ENCODE data around the gene TFEB. TPM values are rescaled to one million over a fixed set of nuclear protein-coding genes. Genes with fewer than 3 reads are reported as not detected.

Gene TFEB
- polyA plus RNA-seq, 3 donors = 7.9 to 8.6 (median 8.4) TPM

DNA sequence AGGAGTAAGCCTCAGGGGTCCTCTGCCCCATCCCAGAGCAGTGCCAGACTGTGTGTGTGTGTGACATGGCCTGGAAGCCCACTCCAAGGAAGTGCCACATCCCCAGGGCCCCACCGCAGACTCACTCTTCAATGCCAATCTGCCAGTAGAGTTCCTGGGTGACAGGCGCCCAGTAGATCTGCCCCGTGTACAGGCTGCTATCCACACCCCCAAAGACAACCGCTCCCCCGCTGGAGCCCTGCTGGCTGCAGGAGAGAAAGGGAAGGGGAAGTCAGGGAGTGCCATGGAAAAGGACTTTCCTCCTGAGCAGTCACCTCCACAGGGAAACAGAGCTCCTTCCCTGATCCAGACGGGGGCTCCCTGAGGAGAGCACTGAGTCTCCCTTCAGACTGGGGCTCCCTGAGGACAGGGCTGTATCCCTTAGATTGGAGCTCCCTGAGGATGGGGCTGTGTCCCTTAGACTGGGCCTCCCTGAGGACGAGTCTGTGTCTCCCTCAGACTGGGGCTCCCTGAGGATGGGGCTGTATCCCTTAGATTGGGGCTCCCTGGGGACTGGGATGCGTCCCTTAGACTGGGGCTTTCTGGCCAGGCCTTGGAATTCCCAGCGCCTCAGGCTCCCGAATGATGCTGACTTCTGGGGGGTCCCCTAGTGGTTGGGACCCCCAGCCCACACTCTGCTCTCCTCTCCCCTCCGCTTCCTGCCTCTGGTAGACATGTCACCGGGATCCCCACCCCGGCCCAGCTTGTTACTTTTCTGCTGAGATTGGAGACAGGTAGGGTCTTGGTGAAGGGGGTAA lies 5.2 kb upstream of the TFEB start:
- no peak for DNase-seq (ENCODE audit: low read depth in 3 of 3, low spot score in 2 of 3)

DNA sequence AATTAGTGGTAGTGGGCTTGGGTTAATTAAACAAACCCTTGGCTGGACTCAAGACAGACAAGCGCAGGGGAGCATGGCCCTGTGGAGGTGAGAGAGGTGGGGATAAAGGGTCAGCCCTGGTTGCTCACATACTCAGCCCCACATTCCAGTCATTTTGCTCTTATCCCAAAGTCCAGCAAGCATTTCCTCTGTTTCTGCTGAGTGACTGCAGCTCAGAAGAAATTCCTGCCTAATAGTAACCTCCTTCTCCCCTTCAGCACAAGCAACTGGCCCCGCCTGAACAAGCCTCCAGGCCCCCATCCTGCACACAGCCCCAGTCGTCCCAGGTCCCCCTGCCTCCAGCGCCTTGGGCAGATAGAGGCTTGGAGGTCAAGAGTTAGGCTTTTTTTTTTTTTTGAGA lies 3.6 kb upstream of the TFEB start:
- no peak for DNase-seq (ENCODE audit: low read depth in 3 of 3, low spot score in 2 of 3)

GRCh38 chr6:41737591-41738130 lies 2.3 kb upstream of the TFEB start:
- DNase-seq (ENCODE audit: low read depth in 3 of 3, low spot score in 2 of 3) = no peak

DNA sequence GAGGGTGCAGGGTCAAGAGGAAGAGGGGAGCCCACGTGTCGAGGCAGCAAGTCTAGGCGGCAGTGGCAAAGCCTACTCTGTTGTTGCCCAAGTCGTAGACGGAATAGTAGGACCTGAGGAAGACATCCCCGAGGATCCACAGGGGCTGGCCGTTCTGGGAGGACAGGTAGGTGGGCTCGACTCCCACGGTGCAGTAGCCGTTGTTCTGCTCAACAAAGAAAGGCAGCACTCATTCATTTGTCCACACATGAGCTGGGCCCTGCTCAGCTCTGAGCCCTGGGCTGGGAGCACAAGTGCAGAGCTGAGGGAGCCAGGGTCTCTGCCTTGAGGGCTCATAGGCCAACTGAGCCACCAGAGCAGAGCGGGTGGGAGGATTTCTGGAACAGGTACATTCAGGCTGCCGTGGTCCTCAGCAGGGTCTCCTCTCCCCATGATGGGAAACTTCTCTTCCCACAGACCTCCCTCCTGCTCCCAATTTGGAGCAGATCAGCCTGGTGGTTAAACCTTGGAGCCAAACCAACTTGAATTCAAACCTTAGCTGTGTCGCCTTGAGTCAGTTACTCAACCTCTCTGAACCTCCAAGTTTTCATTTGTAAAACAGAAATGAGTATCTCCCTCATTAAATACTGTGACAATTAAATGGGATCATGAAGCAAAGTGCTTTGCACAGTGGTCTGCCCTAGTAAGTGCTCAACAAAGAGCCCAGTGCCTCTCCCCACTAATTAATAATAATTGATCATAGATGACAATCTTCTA lies 1.6 kb upstream of the TFEB start:
- DNase-seq (ENCODE audit: low read depth in 3 of 3, low spot score in 2 of 3) = no peak

DNA sequence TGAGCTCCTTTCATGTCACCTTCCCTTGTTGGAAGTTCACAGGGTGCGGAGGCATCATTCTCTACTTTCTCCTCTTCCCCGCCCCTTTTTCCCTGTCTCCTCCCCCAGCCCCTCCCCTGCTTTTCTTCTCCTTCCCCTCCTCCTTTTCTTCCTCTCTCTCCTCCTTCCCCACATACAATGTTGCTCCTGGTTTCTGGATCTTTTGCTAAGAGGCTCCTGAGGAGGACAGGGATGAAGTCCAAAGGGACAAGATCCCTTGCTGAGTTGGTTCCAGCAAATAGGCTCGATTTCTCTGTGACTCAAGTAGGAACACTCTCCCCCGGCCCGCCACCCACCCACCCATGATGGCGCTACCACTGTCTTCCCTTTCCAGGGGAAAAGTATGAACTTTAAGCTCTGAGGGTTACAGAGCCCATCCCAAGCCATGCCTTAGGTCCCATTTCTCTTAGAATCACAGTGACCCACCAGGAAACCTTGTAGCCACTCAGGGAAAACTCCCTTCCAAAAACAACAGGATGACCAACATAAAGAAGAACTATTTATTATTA lies 852 bp upstream of the TFEB start:
- DNase-seq (ENCODE audit: low read depth in 3 of 3, low spot score in 2 of 3) = no peak

DNA sequence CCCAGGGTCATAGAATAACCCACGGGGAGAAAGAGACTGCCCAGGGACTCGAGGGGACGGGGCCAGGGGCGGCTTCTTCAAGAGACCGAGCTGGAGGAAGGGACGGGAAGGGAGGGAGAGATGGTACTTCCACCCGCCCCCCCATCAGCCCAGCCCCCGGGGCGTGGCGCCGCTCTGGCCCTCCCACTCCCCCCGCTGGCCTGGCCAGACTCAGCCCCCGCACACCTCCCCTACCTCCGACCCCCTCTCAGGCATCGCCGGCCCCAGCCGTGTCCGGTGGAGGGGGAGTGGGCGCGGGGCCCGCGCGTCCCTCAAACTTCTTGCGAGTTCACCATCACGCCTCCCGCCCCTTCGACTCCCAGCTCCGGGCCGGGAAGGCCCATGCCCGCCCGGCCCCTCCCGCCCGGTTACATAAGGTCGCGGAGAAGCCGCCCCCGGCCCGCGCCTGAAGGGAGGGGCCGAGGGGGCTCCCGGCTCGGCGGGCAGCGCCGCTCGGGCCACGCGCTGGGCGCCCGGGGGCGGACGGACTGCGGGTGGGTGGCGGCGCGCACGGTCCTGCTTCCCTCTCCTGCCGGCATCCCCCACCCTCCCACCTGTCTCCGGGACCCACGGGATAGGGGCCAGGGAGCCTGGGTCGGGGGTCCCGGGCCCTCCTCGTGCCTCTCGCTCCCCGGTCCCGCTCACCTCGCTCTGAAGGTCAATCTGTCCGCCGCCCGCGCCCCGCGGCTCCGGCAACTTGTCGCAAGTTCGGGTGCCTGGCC lies 562 bp downstream of the TFEB start:
- DNase-seq (ENCODE audit: low read depth in 3 of 3, low spot score in 2 of 3) = peak in 1 of 3 donors; percentile 56

DNA sequence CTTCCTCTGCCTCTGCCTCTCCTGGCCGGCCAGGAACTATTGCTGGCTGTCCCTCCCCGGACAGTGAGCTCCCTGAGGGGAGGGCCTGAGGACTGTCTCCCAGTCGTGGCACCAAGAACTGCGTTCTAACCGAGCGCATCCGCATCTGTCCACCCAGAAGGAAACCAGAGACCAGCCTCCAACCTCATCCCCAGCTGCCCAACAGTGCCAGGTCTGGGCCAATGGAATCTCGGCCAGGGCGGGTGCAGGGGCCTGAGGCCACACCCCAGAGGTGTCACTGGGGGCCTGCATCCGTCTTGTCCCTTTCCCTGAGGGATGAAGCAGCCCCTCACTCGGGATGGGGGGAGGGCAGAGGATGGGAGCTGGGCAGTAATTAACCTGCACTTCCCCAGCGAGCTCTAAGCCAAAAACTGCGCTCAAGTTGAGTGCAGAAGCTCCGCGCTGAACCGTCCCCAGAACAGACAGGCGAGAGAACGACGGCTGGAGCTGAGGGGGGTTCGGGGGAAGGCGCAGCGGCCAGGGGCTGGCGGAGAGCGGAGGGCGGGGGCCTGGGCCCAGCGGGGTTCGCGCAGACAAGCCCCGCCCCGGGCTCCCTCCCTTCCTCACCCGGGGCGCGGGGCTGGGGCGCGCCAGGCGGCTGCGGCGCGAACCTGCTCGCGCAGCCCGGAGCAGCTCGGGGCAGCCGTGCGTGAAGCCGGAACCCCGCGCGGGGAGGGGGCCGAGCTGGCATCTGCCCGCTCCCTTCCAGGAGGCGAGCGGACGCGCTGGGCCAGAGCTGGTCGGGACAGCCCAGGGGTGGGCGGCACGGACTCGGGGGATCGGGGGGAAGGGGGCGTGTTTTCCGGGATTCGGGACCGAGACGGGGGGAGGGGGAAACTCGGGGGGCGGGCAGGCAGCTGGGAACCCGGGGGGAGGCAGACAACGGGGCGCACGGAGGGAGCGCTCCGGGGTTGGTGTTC lies 1.4 kb downstream of the TFEB start:
- peak in 1 of 3 donors; percentile 58 for DNase-seq (ENCODE audit: low read depth in 3 of 3, low spot score in 2 of 3)

DNA sequence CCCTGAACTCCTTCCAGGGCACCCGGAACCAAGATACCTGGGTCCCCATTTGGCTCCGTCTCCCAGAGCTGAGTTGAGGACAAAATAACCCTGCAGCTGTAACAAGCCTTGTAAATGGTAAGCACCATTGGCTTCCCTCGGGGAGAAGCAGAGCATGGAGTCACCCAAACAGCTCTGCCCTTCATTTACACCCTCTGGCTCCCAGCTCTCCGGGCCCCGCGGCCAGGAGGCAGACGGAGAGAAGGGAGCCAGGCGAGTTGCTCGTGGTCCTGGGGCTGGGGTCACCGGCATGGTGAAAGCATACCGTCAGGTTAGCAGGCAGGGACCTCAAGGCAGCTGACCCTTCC lies 2.1 kb downstream of the TFEB start:
- DNase-seq (ENCODE audit: low read depth in 3 of 3, low spot score in 2 of 3) = no peak

DNA sequence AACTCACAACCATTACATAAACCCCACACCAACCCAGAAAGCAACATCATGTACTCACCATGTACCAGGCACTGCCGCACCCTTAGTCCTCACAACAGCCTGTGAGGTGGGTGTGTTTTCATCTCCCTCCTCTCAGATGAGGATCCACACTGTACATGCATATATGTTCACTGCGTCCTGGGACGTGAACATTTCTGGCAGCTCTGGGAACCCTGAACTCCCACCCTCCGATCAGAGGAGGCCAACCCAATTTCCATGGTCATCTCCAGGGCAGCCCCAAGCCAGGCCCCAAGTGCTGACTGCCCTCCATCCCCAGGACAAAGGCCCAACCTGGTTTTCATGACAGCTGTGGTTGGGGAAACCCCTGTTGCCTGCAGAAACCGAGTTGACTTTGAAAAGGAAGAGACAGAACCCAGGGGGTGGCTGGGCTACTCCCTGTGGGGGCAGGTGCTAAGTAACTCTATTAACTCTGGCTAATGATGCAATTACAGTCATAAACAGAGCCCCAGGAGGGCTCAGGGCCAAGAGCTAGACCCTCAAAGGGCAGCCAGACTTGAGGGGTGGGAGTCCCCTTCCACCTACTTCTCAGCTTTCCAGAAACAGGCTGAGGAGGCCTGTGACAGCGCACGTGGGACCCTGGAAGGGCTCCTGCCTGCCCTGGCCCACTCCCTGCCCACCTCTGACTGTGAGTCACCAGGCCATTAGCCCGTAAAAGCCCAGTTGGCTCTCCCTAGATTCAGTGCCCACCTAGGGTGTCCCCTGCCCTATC lies 2.6 kb downstream of the TFEB start:
- DNase-seq (ENCODE audit: low read depth in 3 of 3, low spot score in 2 of 3) = no peak

DNA sequence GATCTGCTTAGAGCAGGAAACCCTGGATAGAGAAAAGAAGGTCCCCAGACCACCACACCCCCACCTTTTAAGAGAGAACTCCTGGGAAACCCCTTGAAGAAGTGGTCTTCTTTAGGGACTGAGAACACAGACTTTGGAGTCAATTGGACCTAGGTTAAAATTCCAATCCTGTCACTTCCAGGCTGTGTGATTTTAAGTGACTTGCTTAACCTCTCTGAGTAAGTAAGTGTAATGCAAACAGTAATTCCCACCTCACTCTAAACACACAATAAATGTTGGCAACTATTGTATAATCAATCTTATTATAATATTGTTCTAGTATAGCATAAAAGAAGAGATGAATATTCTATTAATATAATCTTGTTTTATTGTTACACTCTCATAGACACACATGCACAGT lies 3.3 kb downstream of the TFEB start:
- DNase-seq (ENCODE audit: low read depth in 3 of 3, low spot score in 2 of 3) = no peak

DNA sequence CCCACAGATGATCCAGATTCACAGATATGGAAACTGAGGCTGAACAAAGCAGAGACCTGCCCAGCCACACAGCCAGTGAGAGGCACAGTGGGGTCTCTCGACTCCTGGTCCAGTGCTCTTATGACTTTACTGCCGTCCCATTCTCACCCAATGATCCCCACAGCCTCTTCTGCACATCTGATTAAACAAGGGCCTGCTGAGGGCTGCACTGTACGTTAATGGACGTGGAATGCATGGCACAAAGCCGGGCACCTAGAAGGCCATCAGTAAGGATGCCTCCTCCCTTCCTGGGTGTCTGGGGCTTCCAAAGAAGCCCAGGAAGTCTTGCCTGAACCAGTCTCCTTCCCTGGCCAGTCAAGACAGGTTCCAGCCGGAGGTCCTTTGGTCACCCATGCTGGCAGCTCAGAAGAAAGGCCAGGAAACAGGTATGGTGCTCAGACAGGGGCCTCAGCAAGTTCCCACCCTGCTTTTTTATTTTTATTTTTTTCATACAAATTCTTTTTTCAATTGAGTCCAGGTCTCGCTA lies 3.8 kb downstream of the TFEB start:
- DNase-seq (ENCODE audit: low read depth in 3 of 3, low spot score in 2 of 3) = no peak

GRCh38 chr6:41730531-41731436 lies 4.6 kb downstream of the TFEB start:
- DNase-seq (ENCODE audit: low read depth in 3 of 3, low spot score in 2 of 3) = no peak

- DNase-seq (ENCODE audit: low read depth in 3 of 3, low spot score in 2 of 3) = no peak
Measured at GRCh38 chr6:41729624-41730023, 5.8 kb downstream of the TFEB start.

GRCh38 chr6:41728954-41729353 lies 6.5 kb downstream of the TFEB start:
- no peak for DNase-seq (ENCODE audit: low read depth in 3 of 3, low spot score in 2 of 3)

GRCh38 chr6:41728073-41728936 lies 7.1 kb downstream of the TFEB start:
- DNase-seq (ENCODE audit: low read depth in 3 of 3, low spot score in 2 of 3) = no peak

GRCh38 chr6:41727705-41728072 lies 7.7 kb downstream of the TFEB start:
- DNase-seq (ENCODE audit: low read depth in 3 of 3, low spot score in 2 of 3) = no peak

DNA sequence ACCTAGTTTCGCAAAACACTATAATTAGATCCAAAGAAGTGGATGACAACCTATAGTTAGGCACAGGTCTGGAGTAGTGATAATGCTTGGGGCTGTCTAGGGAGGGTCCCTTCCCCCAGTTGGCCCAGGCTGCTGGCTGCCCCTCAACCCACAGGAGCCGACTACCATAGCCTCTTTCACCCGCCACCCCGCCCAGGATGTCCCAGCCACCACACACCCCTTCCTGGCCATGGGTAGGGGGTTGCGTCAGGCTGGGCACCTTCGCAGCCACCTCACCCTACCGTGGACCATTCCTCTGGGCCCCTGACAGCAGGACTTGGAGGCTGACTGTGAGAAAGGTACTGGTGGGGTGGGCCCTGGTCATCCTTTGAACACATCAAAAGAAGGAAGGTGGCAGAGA lies 8.5 kb downstream of the TFEB start:
- DNase-seq (ENCODE audit: low read depth in 3 of 3, low spot score in 2 of 3) = no peak
